CD14-positive monocyte (primary cell): ENCODE measurements around the gene IGLL5. TPM values are rescaled to one million over a fixed set of nuclear protein-coding genes. Genes with fewer than 3 reads are reported as not detected.

Source experiments
- DNase-seq, 3 donors: peaks; one replicate each; pipeline ENCODE4 v3.0.0-alpha.2; 2011 to 2022
- H2AFZ ChIP-seq: 2 replicates; pipeline ENCODE4 v1.6.0; 2012; ENCODE audit warnings: mild to moderate bottlenecking, low read depth, low read length, inconsistent platforms; ENCODE audit not compliant: insufficient read depth, poor library complexity, severe bottlenecking
- H3K27ac ChIP-seq, 2 donors: 1 replicate in 1 of 2; 2 replicates in 1 of 2; pipeline ENCODE4 v1.5.1; 2012 to 2013; ENCODE audit warnings: low read length in 2 of 2, control low read depth in 1 of 2, inconsistent platforms in 1 of 2, low read depth in 1 of 2, mild to moderate bottlenecking in 1 of 2
- H3K27me3 ChIP-seq, 2 donors: one replicate each; pipeline versions ENCODE4 v1.6.0 to v1.6.1; 2011 to 2013; ENCODE audit warnings: low read length in 2 of 2; ENCODE audit not compliant: control insufficient read depth in 2 of 2, insufficient read depth in 2 of 2
- H3K36me3 ChIP-seq, 2 donors: replicated peaks in 1 of 2; 1 replicate in 1 of 2; 2 replicates in 1 of 2; pipeline versions ENCODE4 v1.5.1 to v1.6.1; 2012 to 2013; ENCODE audit warnings: low read length in 2 of 2, control low read depth in 1 of 2, inconsistent platforms in 1 of 2, mild to moderate bottlenecking in 1 of 2; ENCODE audit not compliant: insufficient read depth in 2 of 2, control insufficient read depth in 1 of 2
- H3K4me1 ChIP-seq, 2 donors: 1 replicate in 1 of 2; 2 replicates in 1 of 2; pipeline versions ENCODE4 v1.5.1 to v1.6.1; 2012 to 2013; ENCODE audit warnings: low read length in 2 of 2, control low read depth in 1 of 2, inconsistent platforms in 1 of 2, mild to moderate bottlenecking in 1 of 2, moderate library complexity in 1 of 2; ENCODE audit not compliant: insufficient read depth in 2 of 2, control insufficient read depth in 1 of 2
- H3K4me2 ChIP-seq: replicated peaks from 2 replicates; pipeline ENCODE3; 2012; ENCODE audit warnings: low read length, moderate library complexity, mild to moderate bottlenecking; ENCODE audit not compliant: poor library complexity, severe bottlenecking; ENCODE audit errors: extremely low read depth
- H3K4me3 ChIP-seq, 3 experiments: fragments of 200-600 bp in 1 of 3; sonication (generic) in 1 of 3; replicated peaks in 1 of 3; 1 replicate in 2 of 3; 2 replicates in 1 of 3; pipeline ENCODE4 v1.5.1; 2011 to 2013; ENCODE audit warnings: low read length in 3 of 3, mild to moderate bottlenecking in 3 of 3, control low read depth in 2 of 3, low read depth in 2 of 3, inconsistent platforms in 1 of 3, moderate library complexity in 1 of 3
- H3K79me2 ChIP-seq: 2 replicates; pipeline ENCODE4 v1.6.0; 2012; ENCODE audit warnings: mild to moderate bottlenecking, control low read depth, inconsistent platforms, low read length, moderate library complexity; ENCODE audit not compliant: insufficient read depth
- H3K9ac ChIP-seq: 2 replicates; pipeline ENCODE4 v1.6.0; 2017; ENCODE audit warnings: low read length, mild to moderate bottlenecking; ENCODE audit not compliant: insufficient read depth, poor library complexity, severe bottlenecking
- H3K9me3 ChIP-seq, 2 donors: replicated peaks in 1 of 2; 1 replicate in 1 of 2; 2 replicates in 1 of 2; pipeline versions ENCODE4 v1.5.1 to v1.6.1; 2012 to 2013; ENCODE audit warnings: low read length in 2 of 2, control low read depth in 1 of 2; ENCODE audit not compliant: control insufficient read depth in 1 of 2, insufficient read depth in 1 of 2
- H4K20me1 ChIP-seq: 2 replicates; pipeline ENCODE4 v1.6.0; 2012; ENCODE audit warnings: mild to moderate bottlenecking, low read length, control low read depth, moderate library complexity; ENCODE audit not compliant: insufficient read depth
- H3K27ac Mint-ChIP-seq, 7 donors: one replicate each; pipeline ENCODE4 v1.8.0; 2020; ENCODE audit warnings: mild to moderate bottlenecking in 7 of 7, mixed read lengths in 7 of 7, moderate library complexity in 6 of 7, inconsistent platforms in 2 of 7
- H3K27me3 Mint-ChIP-seq, 3 donors: one replicate each; pipeline ENCODE4 v1.8.0; 2021 to 2022; ENCODE audit warnings: low read depth in 3 of 3, mild to moderate bottlenecking in 3 of 3, mixed read lengths in 3 of 3, moderate library complexity in 3 of 3, inconsistent platforms in 1 of 3
- H3K36me3 Mint-ChIP-seq, 2 donors: one replicate each; pipeline ENCODE4 v1.8.0; 2020; ENCODE audit warnings: mixed read lengths in 2 of 2, inconsistent platforms in 1 of 2, mild to moderate bottlenecking in 1 of 2
- H3K4me1 Mint-ChIP-seq: one replicate; pipeline ENCODE4 v1.8.0; 2020; ENCODE audit warnings: mild to moderate bottlenecking, mixed read lengths
- H3K4me3 Mint-ChIP-seq, 2 donors: one replicate each; pipeline ENCODE4 v1.8.0; 2020; ENCODE audit warnings: mild to moderate bottlenecking in 2 of 2, mixed read lengths in 2 of 2, moderate library complexity in 1 of 2
- H3K9me3 Mint-ChIP-seq, 7 donors: one replicate each; pipeline ENCODE4 v1.8.0; 2020 to 2022; ENCODE audit warnings: mixed read lengths in 7 of 7, mild to moderate bottlenecking in 6 of 7, moderate library complexity in 6 of 7, inconsistent platforms in 2 of 7
- WGBS: methylation state at CpG from one replicate; pipeline ENCODE4 v1.1.5; 2013; ENCODE audit warnings: missing lambda C conversion rate; ENCODE audit not compliant: insufficient coverage; 5-methylcytosine and 5-hydroxymethylcytosine counted together
- intact Hi-C, 2 donors: fragments of 100-400 bp; cut with micrococcal nuclease; formaldehyde crosslinking; loops; one replicate each; pipeline versions ENCODE4 v1.15.0 to v1.15.1; 2023
- polyA plus RNA-seq, 3 donors: library from polyadenylated mRNA; depleted of rRNA in 1 of 3; unstranded in 2 of 3; stranded (reverse) in 1 of 3; fragments of 300-500 nt in 2 of 3; fragments of >200 nt in 1 of 3; fragmentation: Illumina TruSeq in 2 of 3; gene quantifications; 1 replicate in 2 of 3; 2 replicates in 1 of 3; pipeline ENCODE4 v1.2.3, GENCODE V29; 2012 to 2021
- TF ChIP-seq, protein P1 (sequence below): fragments of 200-600 bp; IDR thresholded peaks from one replicate; pipeline ENCODE4 v1.8.0; 2022; ENCODE audit warnings: antibody characterized with exemption, mild to moderate bottlenecking

IGLL5 gene
- polyA plus RNA-seq, 3 donors = 0.21 to 0.38 TPM; not detected in 1

DNA sequence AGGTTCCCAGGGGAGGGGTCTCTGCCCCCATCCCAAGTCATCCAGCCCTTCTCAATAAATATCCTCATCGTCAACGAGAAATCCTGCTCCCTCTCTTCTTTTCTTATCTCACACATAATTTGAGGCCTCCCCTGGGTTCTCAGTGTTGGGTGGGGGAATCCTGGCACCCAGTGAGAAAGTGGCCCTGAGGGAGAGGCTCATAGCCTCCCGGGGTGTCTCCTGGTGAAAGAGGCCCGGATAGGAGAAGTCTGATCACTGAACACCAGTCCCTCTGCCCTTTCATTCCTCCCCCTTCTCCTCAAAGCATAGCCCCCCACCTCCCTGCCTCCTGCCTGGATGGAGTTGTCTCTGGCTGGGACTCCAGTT, 35.3 kb downstream of the IGLL5 start:
- Histone ChIP-seq H4K20me1 (no peaks in the 10 kb centered on the region), H3K4me1 (peaks cover 26 to 35% of the 10 kb centered on the region in 2 donors), H3K9ac (no peak overlapping the region), H3K27ac (no peak overlapping the region), H3K4me3 (no peak overlapping the region), H3K9me3 (no peaks in the 10 kb centered on the region), H3K79me2 (no peaks in the 10 kb centered on the region), H2AFZ (no peak overlapping the region), H3K4me2 (no peak overlapping the region), H3K36me3 (no peaks in the 10 kb centered on the region), H3K27me3 (no peaks in the 10 kb centered on the region)
- Mint-ChIP-seq H3K9me3 (peaks cover 0 to 3% (median 0%) of the 10 kb centered on the region in 7 donors), H3K4me3 (no peak overlapping the region), H3K27me3 (peaks cover 3 to 4% (median 3%) of the 10 kb centered on the region in 3 donors), H3K36me3 (peaks cover 0 to 1% of the 10 kb centered on the region in 2 donors), H3K4me1 (peaks cover 33% of the 10 kb centered on the region), H3K27ac (peak overlapping the region in 3 of 7 donors; percentile 46 to 80 (median 70))
- 100% methylated on average over 1 of the region's 4 CpGs for WGBS
- DNase-seq = no peak
- TF ChIP-seq, protein P1, sequence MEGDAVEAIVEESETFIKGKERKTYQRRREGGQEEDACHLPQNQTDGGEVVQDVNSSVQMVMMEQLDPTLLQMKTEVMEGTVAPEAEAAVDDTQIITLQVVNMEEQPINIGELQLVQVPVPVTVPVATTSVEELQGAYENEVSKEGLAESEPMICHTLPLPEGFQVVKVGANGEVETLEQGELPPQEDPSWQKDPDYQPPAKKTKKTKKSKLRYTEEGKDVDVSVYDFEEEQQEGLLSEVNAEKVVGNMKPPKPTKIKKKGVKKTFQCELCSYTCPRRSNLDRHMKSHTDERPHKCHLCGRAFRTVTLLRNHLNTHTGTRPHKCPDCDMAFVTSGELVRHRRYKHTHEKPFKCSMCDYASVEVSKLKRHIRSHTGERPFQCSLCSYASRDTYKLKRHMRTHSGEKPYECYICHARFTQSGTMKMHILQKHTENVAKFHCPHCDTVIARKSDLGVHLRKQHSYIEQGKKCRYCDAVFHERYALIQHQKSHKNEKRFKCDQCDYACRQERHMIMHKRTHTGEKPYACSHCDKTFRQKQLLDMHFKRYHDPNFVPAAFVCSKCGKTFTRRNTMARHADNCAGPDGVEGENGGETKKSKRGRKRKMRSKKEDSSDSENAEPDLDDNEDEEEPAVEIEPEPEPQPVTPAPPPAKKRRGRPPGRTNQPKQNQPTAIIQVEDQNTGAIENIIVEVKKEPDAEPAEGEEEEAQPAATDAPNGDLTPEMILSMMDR = no peak
- intact Hi-C loops = loop anchor here (2.0 to 10.0 kb wide), 2 partner anchors 20 to 198 kb away; no protein-coding TSS in a partner anchor

DNA sequence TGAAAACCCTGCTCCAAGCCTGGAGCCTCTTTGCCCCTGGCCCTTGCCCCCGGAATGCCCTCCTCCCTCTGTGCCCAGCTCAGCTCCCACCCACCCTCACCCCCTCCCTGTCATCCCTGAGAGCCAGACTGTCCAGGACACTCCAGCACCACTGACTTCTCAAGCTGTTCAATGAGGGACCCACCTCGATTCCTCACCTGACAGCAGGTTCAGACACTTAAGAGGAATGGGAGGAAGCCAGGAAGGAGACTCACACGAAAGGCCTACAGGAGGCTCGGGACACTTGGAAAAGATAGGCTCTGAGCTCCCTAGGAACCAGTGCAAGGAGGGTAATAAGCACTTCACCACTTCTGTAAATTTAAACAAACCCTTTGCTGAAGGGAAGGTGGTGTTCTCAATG, 35.8 kb downstream of the IGLL5 start:
- Mint-ChIP-seq H3K4me3 (no peak overlapping the region), H3K27me3 (peaks cover 3 to 4% (median 3%) of the 10 kb centered on the region in 3 donors), H3K27ac (peak overlapping the region in 3 of 7 donors; percentile 35 to 80 (median 46)), H3K36me3 (peaks cover 4% of the 10 kb centered on the region in 2 donors), H3K4me1 (peaks cover 38% of the 10 kb centered on the region), H3K9me3 (peaks cover 0 to 3% (median 0%) of the 10 kb centered on the region in 7 donors)
- 100% methylated on average over 1 of the region's 4 CpGs for WGBS
- H3K27me3 ChIP-seq = no peaks in the 10 kb centered on the region
- no peak overlapping the region for H2AFZ ChIP-seq
- H3K27ac ChIP-seq = no peak overlapping the region
- peaks cover 31 to 39% of the 10 kb centered on the region in 2 donors for H3K4me1 ChIP-seq
- H3K79me2 ChIP-seq = no peaks in the 10 kb centered on the region
- intact Hi-C loops = loop anchor here (2.0 to 10.0 kb wide), 2 partner anchors 19 to 199 kb away; no protein-coding TSS in a partner anchor
- no peak overlapping the region for H3K9ac ChIP-seq
- H3K4me3 ChIP-seq = no peak overlapping the region
- TF ChIP-seq, protein P1 = no peak
- no peaks in the 10 kb centered on the region for H4K20me1 ChIP-seq
- no peak overlapping the region for H3K4me2 ChIP-seq
- DNase-seq = no peak
- no peaks in the 10 kb centered on the region for H3K9me3 ChIP-seq
- H3K36me3 ChIP-seq = no peaks in the 10 kb centered on the region
